Measurements from ENCODE around the gene SCO2.

- TF ChIP-seq CTCF (IDR thresholded peaks at IDR 0.05; ENCODE audit: poor library complexity) (no peak), EZH2 (IDR thresholded peaks at IDR 0.05; ENCODE audit: borderline replicate concordance) (no peak)
Measured at GRCh38 chr22:50489363-50490243, 35.8 kb downstream of the SCO2 start.
